AG04449 (cell line): ENCODE measurements around the gene ATAD5.
"Not testable (repeated sequence)": the region's sequence is repeated elsewhere in the genome, so short reads cannot be mapped to it uniquely, and the experiment has no call there.

Source experiments
- CTCF ChIA-PET: fragments of 350-600 bp; formaldehyde crosslinking; extraction: SDS; loops from one replicate; lab custom pipeline; 2021; ENCODE audit warnings: antibody characterized with exemption; lab: Yijun Ruan, JAX
- POLR2A ChIA-PET: fragments of 400-600, 350-600 bp; formaldehyde crosslinking; extraction: SDS; loops from one replicate; lab custom pipeline; 2020; ENCODE audit warnings: antibody characterized with exemption, inconsistent platforms; lab: Yijun Ruan, JAX
- DNase-seq: peaks from one replicate; pipeline ENCODE4 v3.0.0-alpha.2; 2010; ENCODE audit warnings: low read depth, low spot score
- H3K4me3 ChIP-seq: 2 replicates; pipeline ENCODE4 v1.5.1; 2011; ENCODE audit warnings: low read depth, mild to moderate bottlenecking, control low read depth, low read length
- TF ChIP-seq, protein P1 (sequence below): IDR thresholded peaks from one replicate; pipeline ENCODE4 v1.5.1; 2011; ENCODE audit warnings: mild to moderate bottlenecking, moderate library complexity, low read length, control low read depth, inconsistent platforms; ENCODE audit not compliant: insufficient read depth; ENCODE audit errors: missing control alignments

ATAD5 gene

DNA sequence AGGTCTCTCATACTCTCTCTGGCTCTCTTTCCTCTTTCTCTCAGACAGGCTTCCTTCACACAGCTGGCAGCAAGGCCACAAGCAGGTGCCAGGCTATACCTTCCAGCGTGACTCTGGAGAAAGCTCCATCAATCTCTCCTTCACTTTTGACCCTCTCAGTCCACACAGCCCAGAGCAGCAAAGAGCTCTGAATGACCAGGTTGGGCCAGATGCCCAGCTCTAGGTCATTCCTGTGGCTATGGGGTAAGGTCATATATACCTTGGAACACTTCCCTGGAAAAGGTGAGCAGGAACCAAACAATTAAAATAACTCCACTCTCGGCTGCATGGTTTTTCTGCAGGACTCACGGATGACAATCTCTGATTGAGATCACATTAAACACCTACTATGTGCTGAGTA lies 98.7 kb downstream of the ATAD5 start:
- no peak for DNase-seq
- no peak overlapping the region for H3K4me3 ChIP-seq
- TF ChIP-seq, protein P1, sequence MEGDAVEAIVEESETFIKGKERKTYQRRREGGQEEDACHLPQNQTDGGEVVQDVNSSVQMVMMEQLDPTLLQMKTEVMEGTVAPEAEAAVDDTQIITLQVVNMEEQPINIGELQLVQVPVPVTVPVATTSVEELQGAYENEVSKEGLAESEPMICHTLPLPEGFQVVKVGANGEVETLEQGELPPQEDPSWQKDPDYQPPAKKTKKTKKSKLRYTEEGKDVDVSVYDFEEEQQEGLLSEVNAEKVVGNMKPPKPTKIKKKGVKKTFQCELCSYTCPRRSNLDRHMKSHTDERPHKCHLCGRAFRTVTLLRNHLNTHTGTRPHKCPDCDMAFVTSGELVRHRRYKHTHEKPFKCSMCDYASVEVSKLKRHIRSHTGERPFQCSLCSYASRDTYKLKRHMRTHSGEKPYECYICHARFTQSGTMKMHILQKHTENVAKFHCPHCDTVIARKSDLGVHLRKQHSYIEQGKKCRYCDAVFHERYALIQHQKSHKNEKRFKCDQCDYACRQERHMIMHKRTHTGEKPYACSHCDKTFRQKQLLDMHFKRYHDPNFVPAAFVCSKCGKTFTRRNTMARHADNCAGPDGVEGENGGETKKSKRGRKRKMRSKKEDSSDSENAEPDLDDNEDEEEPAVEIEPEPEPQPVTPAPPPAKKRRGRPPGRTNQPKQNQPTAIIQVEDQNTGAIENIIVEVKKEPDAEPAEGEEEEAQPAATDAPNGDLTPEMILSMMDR: no peak
- POLR2A ChIA-PET: no interaction called here
- CTCF ChIA-PET: interaction anchor here (1.3 kb wide), 1 partner anchor 9 kb away, joined by 4 read pairs; no protein-coding TSS in a partner anchor

DNA sequence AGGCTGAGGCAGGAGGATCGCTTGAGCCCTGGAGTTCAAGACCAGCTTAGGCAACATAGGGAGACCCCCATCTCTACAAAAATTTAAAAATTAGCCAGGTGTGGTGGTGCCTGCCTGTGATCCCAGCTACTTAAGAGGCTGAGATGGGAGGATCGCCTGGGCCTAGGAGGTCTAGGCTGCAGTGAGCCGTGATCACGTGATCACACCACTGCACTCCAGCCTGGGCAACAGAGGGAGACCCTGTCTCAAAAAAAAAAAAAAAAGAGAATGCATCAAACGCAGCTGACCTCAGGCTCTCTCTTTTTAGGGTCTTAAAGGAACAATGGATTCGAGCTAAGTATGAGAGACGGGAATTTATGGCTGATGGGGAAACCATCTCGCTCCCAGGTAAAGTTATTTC lies 99.8 kb downstream of the ATAD5 start:
- POLR2A ChIA-PET, DNase-seq, H3K4me3 ChIP-seq: not testable (repeated sequence)
- CTCF ChIA-PET: interaction anchor here (0.7 to 1.1 kb wide), 2 partner anchors 9 to 23 kb away, joined by 3 read pairs; no protein-coding TSS in a partner anchor

DNA sequence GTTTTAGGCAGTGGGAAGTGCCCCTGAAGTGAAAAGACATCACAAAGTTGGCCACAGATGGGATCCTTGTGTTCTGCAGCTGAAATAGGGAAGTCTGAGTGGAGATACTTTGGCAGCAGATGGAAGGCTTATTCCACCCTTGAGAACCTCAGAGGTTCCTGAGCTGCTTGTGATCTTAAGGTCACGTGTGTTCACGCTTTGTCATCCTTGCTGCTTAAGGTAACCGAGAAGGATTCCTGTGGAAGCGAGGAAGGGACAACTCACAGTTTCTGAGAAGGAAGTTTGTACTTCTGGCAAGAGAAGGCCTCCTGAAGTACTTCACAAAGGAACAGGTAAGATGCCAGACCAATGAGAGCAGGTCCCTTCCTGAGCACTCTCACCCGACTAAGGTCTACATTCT lies 102.2 kb downstream of the ATAD5 start:
- ChIA-PET CTCF (no interaction called here), POLR2A (interaction anchor here (0.5 kb wide), 1 partner anchor 676 kb away, joined by 3 read pairs; no protein-coding TSS in a partner anchor)
- H3K4me3 ChIP-seq: no peak overlapping the region
- TF ChIP-seq, protein P1: no peak
- no peak for DNase-seq

DNA sequence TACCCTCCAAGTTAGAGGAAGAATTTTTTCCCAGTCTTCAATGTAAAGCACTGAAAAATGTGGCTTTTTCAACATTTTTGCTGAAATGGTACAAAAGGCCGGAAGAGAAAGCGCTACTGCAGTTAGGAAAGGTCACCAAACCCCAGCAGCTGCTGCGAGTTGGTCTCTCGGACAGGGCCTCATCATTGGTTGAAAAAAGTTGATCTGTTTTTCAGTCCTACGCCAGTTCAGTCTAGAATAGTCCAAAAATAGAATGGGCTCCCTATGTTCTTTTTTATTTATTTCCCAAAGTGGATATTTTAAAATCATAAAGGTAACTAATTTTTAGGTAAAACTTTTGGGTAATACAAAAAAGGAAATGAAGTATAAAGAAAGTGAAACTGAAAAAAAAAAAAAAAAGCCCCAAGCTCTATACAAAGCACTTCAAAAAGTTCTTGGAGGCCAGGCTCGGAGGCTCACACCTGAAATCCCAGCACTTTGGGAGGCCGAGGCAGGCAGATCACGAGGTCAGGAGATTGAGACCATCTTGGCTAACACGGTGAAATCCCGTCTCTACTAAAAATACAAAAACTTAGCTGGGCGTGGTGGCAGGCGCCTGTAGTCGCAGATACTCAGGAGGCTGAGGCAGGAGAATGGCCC lies 107.4 kb downstream of the ATAD5 start:
- H3K4me3 ChIP-seq: no peak overlapping the region
- ChIA-PET POLR2A (no interaction called here), CTCF (interaction anchor here (0.8 kb wide), 1 partner anchor 9 kb away, joined by 4 read pairs; no protein-coding TSS in a partner anchor)
- TF ChIP-seq, protein P1: no peak
- no peak for DNase-seq

DNA sequence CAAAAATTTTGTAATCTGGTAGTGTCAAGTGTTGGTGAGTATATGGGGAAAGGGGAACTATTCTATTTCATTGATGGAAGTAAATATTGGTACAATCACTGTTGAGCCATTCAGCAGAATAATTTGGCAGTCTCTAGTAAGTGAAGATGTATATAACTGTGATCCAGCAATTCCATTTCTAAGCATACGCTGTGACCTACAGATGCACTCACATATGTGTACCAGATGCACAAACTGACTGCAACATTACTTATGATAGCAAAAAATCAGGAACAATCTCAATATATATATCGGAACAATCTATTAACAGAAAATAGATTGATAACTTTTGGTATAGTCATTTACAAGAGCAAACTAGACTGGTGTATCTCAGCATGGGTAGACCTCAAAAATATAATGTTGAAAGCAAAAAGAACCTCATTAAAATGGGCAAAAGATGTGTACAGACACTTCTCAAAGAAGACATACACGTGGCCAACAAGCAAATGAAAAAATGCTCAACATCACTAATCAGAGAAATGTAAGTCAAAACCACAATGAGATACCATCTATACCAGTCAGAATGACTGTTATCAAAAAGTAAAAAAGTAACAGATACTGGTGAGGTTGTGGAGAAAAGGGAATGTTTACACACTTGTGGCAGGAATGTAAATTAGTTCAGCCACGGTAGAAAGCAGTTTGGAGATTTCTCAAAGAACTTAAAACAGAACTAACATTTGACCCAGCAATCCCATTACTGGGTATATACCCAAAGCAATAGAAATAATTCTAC lies 110.7 kb downstream of the ATAD5 start:
- TF ChIP-seq, protein P1: peak; percentile 5
- H3K4me3 ChIP-seq: no peak overlapping the region
- ChIA-PET POLR2A (no interaction called here), CTCF (no interaction called here)
- no peak for DNase-seq
